ENCODE data around the gene CEP128.
"Not testable (repeated sequence)": the region's sequence is repeated elsewhere in the genome, so short reads cannot be mapped to it uniquely, and the experiment has no call there.

The CEP128 gene

GRCh38 chr14:80953211-80953610 lies 11.7 kb upstream of the CEP128 start:
- not testable (repeated sequence) for DNase-seq (ENCODE audit: low spot score)

- DNase-seq (ENCODE audit: low spot score): no peak
Measured at GRCh38 chr14:80951491-80951890, 10.0 kb upstream of the CEP128 start.

- no peak for DNase-seq (ENCODE audit: low spot score)
Measured at GRCh38 chr14:80948291-80948690, 6.8 kb upstream of the CEP128 start.

- DNase-seq (ENCODE audit: low spot score): no peak
Measured at GRCh38 chr14:80946797-80947196, 5.3 kb upstream of the CEP128 start.

- DNase-seq (ENCODE audit: low spot score): no peak
Measured at GRCh38 chr14:80946187-80946586, 4.6 kb upstream of the CEP128 start.

- no peak for DNase-seq (ENCODE audit: low spot score)
Measured at GRCh38 chr14:80944861-80945617, 3.5 kb upstream of the CEP128 start.

GRCh38 chr14:80942191-80942600 lies 658 bp upstream of the CEP128 start:
- DNase-seq (ENCODE audit: low spot score): peak; percentile 11

GRCh38 chr14:80940146-80940545 lies 1.4 kb downstream of the CEP128 start:
- no peak for DNase-seq (ENCODE audit: low spot score)

GRCh38 chr14:80933686-80934085 lies 7.9 kb downstream of the CEP128 start:
- no peak for DNase-seq (ENCODE audit: low spot score)

- no peak for DNase-seq (ENCODE audit: low spot score)
Measured at GRCh38 chr14:80933282-80933681, 8.3 kb downstream of the CEP128 start.

- peak; percentile 67 for DNase-seq (ENCODE audit: low spot score)
Measured at GRCh38 chr14:80930836-80931389, 10.6 kb downstream of the CEP128 start.

GRCh38 chr14:80930095-80930494 lies 11.4 kb downstream of the CEP128 start:
- no peak for DNase-seq (ENCODE audit: low spot score)

GRCh38 chr14:80927083-80927989 lies 14.2 kb downstream of the CEP128 start:
- no peak for DNase-seq (ENCODE audit: low spot score)

- DNase-seq (ENCODE audit: low spot score): no peak
Measured at GRCh38 chr14:80926397-80927082, 15.0 kb downstream of the CEP128 start.

- no peak for DNase-seq (ENCODE audit: low spot score)
Measured at GRCh38 chr14:80924365-80925103, 17.0 kb downstream of the CEP128 start.

GRCh38 chr14:80923368-80923767 lies 18.2 kb downstream of the CEP128 start:
- DNase-seq (ENCODE audit: low spot score): no peak

GRCh38 chr14:80919622-80920021 lies 21.9 kb downstream of the CEP128 start:
- DNase-seq (ENCODE audit: low spot score): no peak

GRCh38 chr14:80912013-80912412 lies 29.5 kb downstream of the CEP128 start:
- DNase-seq (ENCODE audit: low spot score): not testable (repeated sequence)

GRCh38 chr14:80906946-80907345 lies 34.6 kb downstream of the CEP128 start:
- no peak for DNase-seq (ENCODE audit: low spot score)

GRCh38 chr14:80906336-80906735 lies 35.2 kb downstream of the CEP128 start:
- no peak for DNase-seq (ENCODE audit: low spot score)

- DNase-seq (ENCODE audit: low spot score): no peak
Measured at GRCh38 chr14:80902608-80903007, 38.9 kb downstream of the CEP128 start.

GRCh38 chr14:80901822-80902221 lies 39.7 kb downstream of the CEP128 start:
- no peak for DNase-seq (ENCODE audit: low spot score)
